ENCODE measurements around the gene WWOX. TPM values are rescaled to one million over a fixed set of nuclear protein-coding genes. Genes with fewer than 3 reads are reported as not detected.

Gene WWOX
- total and polyA plus RNA-seq, 7 donors = 7.1 to 46.8 (median 16.1) TPM

DNA sequence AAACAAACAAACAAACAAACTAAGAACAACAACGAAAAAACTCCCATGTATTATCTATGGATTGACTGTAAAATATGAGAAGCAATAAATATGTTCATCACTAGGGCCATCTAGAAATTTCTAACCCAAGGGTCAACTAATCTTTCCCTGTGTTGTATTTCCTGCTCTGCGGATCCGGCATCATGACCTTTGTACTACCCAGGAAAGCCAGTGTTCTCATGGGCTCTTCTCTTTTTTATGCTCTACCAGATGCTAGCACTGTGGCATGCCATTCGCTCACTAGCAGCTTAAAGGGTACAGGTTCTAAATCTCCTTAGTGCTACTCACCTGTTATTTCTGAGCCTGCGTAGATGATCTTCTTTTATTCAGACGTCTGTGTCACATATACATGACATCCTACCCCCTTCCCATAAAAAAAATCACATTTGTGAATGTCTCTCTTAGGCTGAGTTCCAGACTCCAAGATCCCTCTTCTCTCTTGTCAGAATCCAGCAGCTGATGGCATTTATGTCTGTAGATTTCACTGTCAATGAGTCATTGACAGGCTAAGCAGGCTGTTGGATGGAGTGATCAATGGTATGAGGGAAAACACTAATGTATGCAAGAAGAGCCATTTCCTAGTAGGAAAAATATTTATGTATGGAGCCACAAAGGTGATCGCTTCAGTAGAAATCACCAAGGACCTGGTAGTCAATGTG is 100.0 kb downstream of the WWOX start:
- Histone ChIP-seq H3K36me3 (no peaks in the 10 kb centered on the region), H3K9me3 (no peaks in the 10 kb centered on the region), H3K27ac (no peak overlapping the region), H3K4me3 (no peak overlapping the region), H3K27me3 (no peaks in the 10 kb centered on the region), H3K4me1 (no peaks in the 10 kb centered on the region)
- intact Hi-C loops (cut with DNase I) = no loop called here
- no peak for TF ChIP-seq POLR2A (IDR thresholded peaks at IDR 0.05)
- no peak for TF ChIP-seq CTCF (IDR thresholded peaks at IDR 0.05)
- no peak for TF ChIP-seq POLR2AphosphoS5 (IDR thresholded peaks at IDR 0.05)
- no peak for TF ChIP-seq EP300 (IDR thresholded peaks at IDR 0.05)
- WGBS, 2 donors = 45 to 80% methylated on average over 7 of the region's 7 CpGs
- no peak for DNase-seq

GRCh38 chr16:78200023-78200389 is 100.6 kb downstream of the WWOX start:
- H3K27me3 ChIP-seq = no peaks in the 10 kb centered on the region
- 87 to 91% methylated on average over 7 of the region's 7 CpGs for WGBS, 2 donors
- DNase-seq = no peak
- no peaks in the 10 kb centered on the region for H3K36me3 ChIP-seq
- no peaks in the 10 kb centered on the region for H3K9me3 ChIP-seq
- no peak overlapping the region for H3K27ac ChIP-seq
- intact Hi-C loops (cut with DNase I) = no loop called here
- no peak overlapping the region for H3K4me3 ChIP-seq
- TF ChIP-seq CTCF (IDR thresholded peaks at IDR 0.05) = no peak
- no peak for TF ChIP-seq EP300 (IDR thresholded peaks at IDR 0.05)
- TF ChIP-seq POLR2A (IDR thresholded peaks at IDR 0.05) = no peak
- no peak for TF ChIP-seq POLR2AphosphoS5 (IDR thresholded peaks at IDR 0.05)
- no peaks in the 10 kb centered on the region for H3K4me1 ChIP-seq

- TF ChIP-seq CTCF (IDR thresholded peaks at IDR 0.05) (no peak), POLR2A (IDR thresholded peaks at IDR 0.05) (no peak), EP300 (IDR thresholded peaks at IDR 0.05) (no peak), POLR2AphosphoS5 (IDR thresholded peaks at IDR 0.05) (no peak)
- WGBS, 2 donors = 37 to 72% methylated on average over 6 of the region's 6 CpGs
- intact Hi-C loops (cut with DNase I) = no loop called here
Measured at GRCh38 chr16:78200623-78201096, 101.2 kb downstream of the WWOX start.

GRCh38 chr16:78205506-78205905 is 106.1 kb downstream of the WWOX start:
- Histone ChIP-seq H3K36me3 (no peaks in the 10 kb centered on the region), H3K27ac (no peak overlapping the region), H3K4me3 (no peak overlapping the region), H3K27me3 (no peaks in the 10 kb centered on the region), H3K9me3 (no peaks in the 10 kb centered on the region), H3K4me1 (no peaks in the 10 kb centered on the region)
- no peak for TF ChIP-seq POLR2AphosphoS5 (IDR thresholded peaks at IDR 0.05)
- DNase-seq = no peak
- WGBS, 2 donors = 94 to 97% methylated on average over 3 of the region's 3 CpGs
- intact Hi-C loops (cut with DNase I) = no loop called here

More at GRCh38 chr16:78200623-78201096, 101.2 kb downstream of the WWOX start:
- no peaks in the 10 kb centered on the region for H3K36me3 ChIP-seq
- H3K4me1 ChIP-seq = no peaks in the 10 kb centered on the region
- H3K4me3 ChIP-seq = no peak overlapping the region
- no peaks in the 10 kb centered on the region for H3K27me3 ChIP-seq
- H3K9me3 ChIP-seq = no peaks in the 10 kb centered on the region
- no peak for DNase-seq
- no peak overlapping the region for H3K27ac ChIP-seq

DNA sequence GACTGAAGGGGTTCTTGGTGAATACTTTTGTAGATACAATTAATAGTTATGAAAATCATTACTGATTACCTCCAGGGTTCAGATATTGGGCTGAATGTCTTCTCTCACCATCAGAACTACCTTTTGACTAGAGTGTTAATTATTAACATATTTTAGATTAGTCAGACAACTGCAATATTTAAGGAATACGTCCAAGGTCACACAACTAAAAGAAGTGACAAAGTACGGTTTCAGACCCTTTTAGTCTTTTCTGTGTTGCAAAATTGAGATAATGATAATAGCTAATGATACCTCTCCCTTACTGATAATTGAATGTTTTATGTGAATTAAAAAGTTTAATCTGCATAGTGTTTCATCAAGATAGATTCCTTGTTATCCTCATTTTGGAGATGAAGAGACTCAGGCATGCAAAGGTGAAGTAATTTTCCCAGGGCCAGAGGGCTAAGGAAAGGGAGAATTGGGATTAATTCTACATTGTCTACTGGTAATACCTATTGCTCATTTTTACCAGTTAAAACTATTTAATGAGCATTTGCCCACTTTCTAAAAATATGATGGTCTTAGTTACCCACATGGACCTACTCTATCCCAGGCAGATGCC is 107.3 kb downstream of the WWOX start:
- Histone ChIP-seq H3K36me3 (no peaks in the 10 kb centered on the region), H3K27ac (no peak overlapping the region), H3K27me3 (no peaks in the 10 kb centered on the region), H3K4me1 (no peaks in the 10 kb centered on the region), H3K9me3 (no peaks in the 10 kb centered on the region), H3K4me3 (no peak overlapping the region)
- WGBS, 2 donors = 20 to 76% methylated on average over 2 of the region's 2 CpGs
- intact Hi-C loops (cut with DNase I) = no loop called here
- TF ChIP-seq CTCF (IDR thresholded peaks at IDR 0.05) = no peak
- TF ChIP-seq POLR2A (IDR thresholded peaks at IDR 0.05) = no peak
- no peak for TF ChIP-seq EP300 (IDR thresholded peaks at IDR 0.05)
- TF ChIP-seq POLR2AphosphoS5 (IDR thresholded peaks at IDR 0.05) = no peak
- no peak for DNase-seq
